ENCODE measurements around the gene SUCLG2.

The SUCLG2 gene

GRCh38 chr3:67648701-67649100, 5.7 kb downstream of the SUCLG2 start:
- DNase-seq, result no peak

- DNase-seq, result no peak
Observed at GRCh38 chr3:67648229-67648628, 6.2 kb downstream of the SUCLG2 start.

- DNase-seq, result no peak
Observed at GRCh38 chr3:67647390-67647878, 7.0 kb downstream of the SUCLG2 start.

GRCh38 chr3:67646586-67647234, 7.7 kb downstream of the SUCLG2 start:
- DNase-seq, result no peak

- DNase-seq, result no peak
Observed at GRCh38 chr3:67644827-67645226, 9.6 kb downstream of the SUCLG2 start.

GRCh38 chr3:67642734-67643133, 11.7 kb downstream of the SUCLG2 start:
- DNase-seq, result no peak

- DNase-seq, result no peak
Observed at GRCh38 chr3:67642190-67642589, 12.2 kb downstream of the SUCLG2 start.

- DNase-seq, result no peak
Observed at GRCh38 chr3:67641451-67641850, 13.0 kb downstream of the SUCLG2 start.

GRCh38 chr3:67640023-67640660, 14.3 kb downstream of the SUCLG2 start:
- no peak for DNase-seq

GRCh38 chr3:67637255-67637900, 17.0 kb downstream of the SUCLG2 start:
- DNase-seq, result no peak

GRCh38 chr3:67635806-67636205, 18.6 kb downstream of the SUCLG2 start:
- no peak for DNase-seq

GRCh38 chr3:67635257-67635656, 19.2 kb downstream of the SUCLG2 start:
- DNase-seq, result no peak

GRCh38 chr3:67630666-67631362, 23.6 kb downstream of the SUCLG2 start:
- DNase-seq, result no peak

GRCh38 chr3:67624687-67625086, 29.7 kb downstream of the SUCLG2 start:
- DNase-seq, result no peak

- DNase-seq, result no peak
Observed at GRCh38 chr3:67624078-67624477, 30.3 kb downstream of the SUCLG2 start.

- DNase-seq, result no peak
Observed at GRCh38 chr3:67622652-67623051, 31.8 kb downstream of the SUCLG2 start.

GRCh38 chr3:67620869-67621268, 33.5 kb downstream of the SUCLG2 start:
- no peak for DNase-seq

GRCh38 chr3:67619991-67620390, 34.4 kb downstream of the SUCLG2 start:
- DNase-seq, result no peak

GRCh38 chr3:67617518-67617917, 36.9 kb downstream of the SUCLG2 start:
- DNase-seq, result no peak

- DNase-seq, result no peak
Observed at GRCh38 chr3:67616046-67616445, 38.4 kb downstream of the SUCLG2 start.

- DNase-seq, result no peak
Observed at GRCh38 chr3:67614195-67614594, 40.2 kb downstream of the SUCLG2 start.

- DNase-seq, result no peak
Observed at GRCh38 chr3:67610458-67610857, 44.0 kb downstream of the SUCLG2 start.

- DNase-seq, result no peak
Observed at GRCh38 chr3:67609709-67610108, 44.7 kb downstream of the SUCLG2 start.

- DNase-seq, result no peak
Observed at GRCh38 chr3:67608034-67608433, 46.4 kb downstream of the SUCLG2 start.
